IMR-90 (cell line): ENCODE results near the gene MLLT10. TPM values are rescaled to one million over a fixed set of nuclear protein-coding genes. Genes with fewer than 3 reads are reported as not detected.

Experiments
- ATAC-seq: fragments of 200-7000 bp; cut with Tn5 transposase; 2 replicates; pipeline ENCODE4 v1.9.1; 2020; ENCODE audit warnings: low read depth, mild to moderate bottlenecking, moderate library complexity
- BruUV-seq: library from RNA; stranded (reverse); fragments of 400-500 nt; replicated peaks from 2 replicates; lab custom pipeline; 2021; lab: Mats Ljungman, UMichigan
- CTCF ChIA-PET: fragments of 300-600 bp; formaldehyde crosslinking; extraction: SDS; loops from one replicate; lab custom pipeline; 2021; ENCODE audit warnings: antibody characterized with exemption; lab: Yijun Ruan, JAX
- POLR2A ChIA-PET: fragments of 300-600 bp; sonication (Branson Sonifier 250); formaldehyde crosslinking; loops from one replicate; lab custom pipeline; 2022; ENCODE audit warnings: antibody characterized with exemption; ENCODE audit not compliant: unreplicated experiment; lab: Charles Lee
- DNase-seq: peaks from one replicate; pipeline ENCODE4 v3.0.0; 2013
- H2AFZ ChIP-seq: replicated peaks from 2 replicates; pipeline ENCODE3; 2013; ENCODE audit warnings: low read length, mild to moderate bottlenecking; ENCODE audit not compliant: poor library complexity
- H2AK5ac ChIP-seq: 2 replicates; pipeline ENCODE4 v1.6.1; 2013; ENCODE audit warnings: low read depth, low read length, inconsistent platforms
- H2AK9ac ChIP-seq: replicated peaks from 2 replicates; pipeline ENCODE3; 2013; ENCODE audit warnings: mild to moderate bottlenecking, low read depth, low read length, moderate library complexity; ENCODE audit not compliant: poor library complexity
- H2BK120ac ChIP-seq: 2 replicates; pipeline ENCODE4 v1.6.1; 2013; ENCODE audit warnings: low read depth, low read length, inconsistent platforms
- H2BK15ac ChIP-seq: 3 replicates; pipeline ENCODE4 v1.6.1; 2013; ENCODE audit warnings: low read depth, low read length, inconsistent platforms
- H2BK20ac ChIP-seq: 2 replicates; pipeline ENCODE4 v1.6.1; 2013; ENCODE audit warnings: low read depth, mild to moderate bottlenecking, inconsistent platforms, low read length, moderate library complexity
- H2BK5ac ChIP-seq: 2 replicates; pipeline ENCODE4 v1.6.1; 2013; ENCODE audit warnings: mild to moderate bottlenecking, low read depth, low read length, inconsistent platforms; ENCODE audit not compliant: poor library complexity, severe bottlenecking
- H3K14ac ChIP-seq: replicated peaks from 2 replicates; pipeline ENCODE4 v1.6.1; 2013; ENCODE audit warnings: low read depth, low read length, inconsistent platforms
- H3K18ac ChIP-seq: 2 replicates; pipeline ENCODE4 v1.6.1; 2013; ENCODE audit warnings: low read depth, low read length, control low read depth
- H3K23ac ChIP-seq: 2 replicates; pipeline ENCODE4 v1.6.1; 2013; ENCODE audit warnings: low read depth, low read length, inconsistent platforms
- H3K27ac ChIP-seq: 2 replicates; pipeline ENCODE4 v1.5.1; 2013; ENCODE audit warnings: mild to moderate bottlenecking, control low read depth, low read length; ENCODE audit not compliant: insufficient read depth
- H3K27me3 ChIP-seq: 2 replicates; pipeline ENCODE4 v1.6.1; 2013; ENCODE audit warnings: low read length; ENCODE audit not compliant: control insufficient read depth, insufficient read depth
- H3K36me3 ChIP-seq: 2 replicates; pipeline ENCODE4 v1.6.1; 2013; ENCODE audit warnings: low read length, mixed read lengths; ENCODE audit not compliant: control insufficient read depth, insufficient read depth
- H3K4ac ChIP-seq: 2 replicates; pipeline ENCODE4 v1.6.1; 2013; ENCODE audit warnings: low read depth, low read length, inconsistent platforms
- H3K4me1 ChIP-seq: 2 replicates; pipeline ENCODE4 v1.6.1; 2013; ENCODE audit warnings: low read length, mixed read lengths; ENCODE audit not compliant: control insufficient read depth, insufficient read depth
- H3K4me2 ChIP-seq: 2 replicates; pipeline ENCODE4 v1.6.1; 2013; ENCODE audit warnings: low read depth, mild to moderate bottlenecking, control low read depth, low read length, moderate library complexity
- H3K4me3 ChIP-seq: 2 replicates; pipeline ENCODE4 v1.5.1; 2013; ENCODE audit warnings: low read depth, mild to moderate bottlenecking, control low read depth, low read length, moderate library complexity; ENCODE audit not compliant: insufficient read depth
- H3K56ac ChIP-seq: 2 replicates; pipeline ENCODE4 v1.6.1; 2013; ENCODE audit warnings: low read length, inconsistent platforms; ENCODE audit not compliant: insufficient read depth; ENCODE audit errors: extremely low read depth
- H3K79me1 ChIP-seq, 2 experiments: 2 replicates each; pipeline ENCODE4 v1.6.1; 2013; ENCODE audit warnings: low read length in 2 of 2, inconsistent platforms in 1 of 2, low read depth in 1 of 2
- H3K9ac ChIP-seq: 2 replicates; pipeline ENCODE4 v1.6.1; 2013; ENCODE audit warnings: low read depth, low read length, control low read depth
- H3K9me1 ChIP-seq: 2 replicates; pipeline ENCODE4 v1.6.1; 2013; ENCODE audit warnings: low read length, inconsistent platforms; ENCODE audit not compliant: insufficient read depth
- H3K9me3 ChIP-seq: 2 replicates; pipeline ENCODE4 v1.6.1; 2013; ENCODE audit warnings: low read length; ENCODE audit not compliant: control insufficient read depth, insufficient read depth
- H4K20me1 ChIP-seq: 2 replicates; pipeline ENCODE4 v1.6.1; 2013; ENCODE audit warnings: low read length, inconsistent platforms; ENCODE audit not compliant: insufficient read depth
- H4K5ac ChIP-seq: 2 replicates; pipeline ENCODE4 v1.6.1; 2013; ENCODE audit warnings: mild to moderate bottlenecking, low read depth, low read length, control low read depth
- H4K8ac ChIP-seq, 2 experiments: 2 replicates each; pipeline ENCODE4 v1.6.1; 2013; ENCODE audit warnings: low read depth in 2 of 2, low read length in 2 of 2, control low read depth in 1 of 2, inconsistent platforms in 1 of 2
- H4K91ac ChIP-seq: 2 replicates; pipeline ENCODE4 v1.6.1; 2013; ENCODE audit warnings: low read depth, low read length, inconsistent platforms; ENCODE audit not compliant: insufficient read depth
- BHLHE40 ChIP-seq: fragments of 150-350 bp; IDR thresholded peaks from 2 replicates; pipeline ENCODE4 v1.6.1; 2016; ENCODE audit warnings: mild to moderate bottlenecking, low read depth, low read length
- CEBPB ChIP-seq: IDR thresholded peaks from 2 replicates; pipeline ENCODE4 v1.6.1; 2012; ENCODE audit warnings: low read depth, low read length, improper control_type of control experiment
- CHD1 ChIP-seq: IDR thresholded peaks from 2 replicates; pipeline ENCODE4 v1.6.1; 2012; ENCODE audit warnings: low read depth, low read length, improper control_type of control experiment
- FOS ChIP-seq: fragments of 150-350 bp; IDR thresholded peaks from 2 replicates; pipeline ENCODE4 v1.6.1; 2016; ENCODE audit warnings: low read depth, low read length
- MAFK ChIP-seq: IDR thresholded peaks from 2 replicates; pipeline ENCODE4 v1.6.1; 2012; ENCODE audit warnings: low read depth, low read length, improper control_type of control experiment
- MAZ ChIP-seq: IDR thresholded peaks from 2 replicates; pipeline ENCODE4 v1.6.1; 2012; ENCODE audit warnings: low read depth, mild to moderate bottlenecking, low read length, improper control_type of control experiment, moderate library complexity, borderline replicate concordance
- MXI1 ChIP-seq: IDR thresholded peaks from 2 replicates; pipeline ENCODE4 v1.6.1; 2012; ENCODE audit warnings: low read depth, mild to moderate bottlenecking, low read length, moderate library complexity, borderline replicate concordance
- NFE2L2 ChIP-seq: fragments of 150-350 bp; IDR thresholded peaks from 2 replicates; pipeline ENCODE4 v1.6.1; 2016; ENCODE audit warnings: low read depth, mild to moderate bottlenecking, low read length
- POLR2A ChIP-seq: IDR thresholded peaks from 2 replicates; pipeline ENCODE4 v1.6.1; 2012; ENCODE audit warnings: mild to moderate bottlenecking, low read depth, low read length
- RAD21 ChIP-seq: IDR thresholded peaks from 2 replicates; pipeline ENCODE4 v1.6.1; 2012; ENCODE audit warnings: low read length, improper control_type of control experiment
- RCOR1 ChIP-seq: IDR thresholded peaks from 2 replicates; pipeline ENCODE4 v1.6.1; 2012; ENCODE audit warnings: mild to moderate bottlenecking, low read length, improper control_type of control experiment; ENCODE audit not compliant: insufficient replicate concordance
- RFX5 ChIP-seq: IDR thresholded peaks from 2 replicates; pipeline ENCODE4 v1.8.0; 2012; ENCODE audit warnings: low read depth, mild to moderate bottlenecking, low read length, moderate library complexity
- SMC3 ChIP-seq: fragments of 150-350 bp; IDR thresholded peaks from 2 replicates; pipeline ENCODE4 v1.6.1; 2016; ENCODE audit warnings: low read depth, mild to moderate bottlenecking, antibody characterized with exemption, low read length, moderate library complexity
- WGBS, 2 experiments: methylation state at CpG; one replicate each; pipeline versions ENCODE4 v1.1.5 to v1.1.7; 2013; ENCODE audit warnings: missing lambda C conversion rate in 2 of 2; ENCODE audit not compliant: insufficient read length in 1 of 2; ENCODE audit errors: extremely low coverage in 2 of 2; 5-methylcytosine and 5-hydroxymethylcytosine counted together
- dilution Hi-C: fragments of 300-500 bp; cut with HindIII; formaldehyde crosslinking; loops from one replicate; pipeline ENCODE4 v1.14.3; 2018; ENCODE audit warnings: low sequenced_read_pairs; ENCODE audit not compliant: unreplicated experiment
- in situ Hi-C: fragments of 300-500 bp; cut with MboI; formaldehyde crosslinking; loops from 3 replicates; pipeline ENCODE4 v1.14.3; 2019; ENCODE audit warnings: low sequenced_read_pairs, inconsistent platforms, mixed read lengths
- intact Hi-C: fragments of 100-400 bp; cut with micrococcal nuclease; formaldehyde crosslinking; loops from 2 replicates; pipeline ENCODE4 v1.10.0; 2022
- polyA plus RNA-seq, 3 experiments: library from polyadenylated mRNA; depleted of rRNA; stranded (reverse); fragments of >200 nt; gene quantifications; 2 replicates each; pipeline ENCODE4 v1.2.3, GENCODE V29; 2012; ENCODE audit warnings: low replicate concordance in 1 of 3
- total RNA-seq: library from RNA; depleted of rRNA; stranded (reverse); fragments of >200 nt; gene quantifications from 2 replicates; pipeline ENCODE4 v1.2.3, GENCODE V29; 2012
- TF ChIP-seq, protein P1 (sequence below): fragments of 150-350 bp; IDR thresholded peaks from 2 replicates; pipeline ENCODE4 v1.6.1; 2016; ENCODE audit warnings: low read depth, mild to moderate bottlenecking, low read length, moderate library complexity, borderline replicate concordance
- TF ChIP-seq, protein P2 (sequence below): fragments of 150-350 bp; IDR thresholded peaks from 2 replicates; pipeline ENCODE4 v1.6.1; 2017; ENCODE audit warnings: mild to moderate bottlenecking, antibody characterized with exemption, low read length, low read depth
- TF ChIP-seq, protein P3 (sequence below): conservative IDR thresholded peaks from 2 replicates; pipeline ENCODE4 v1.5.1; 2012; ENCODE audit warnings: mild to moderate bottlenecking, low read depth, low read length, improper control_type of control experiment

MLLT10 gene
- total and polyA plus RNA-seq, 2 of the 4 experiments (the other 2 are of a cell fraction), result 22.5 to 29.0 TPM

DNA sequence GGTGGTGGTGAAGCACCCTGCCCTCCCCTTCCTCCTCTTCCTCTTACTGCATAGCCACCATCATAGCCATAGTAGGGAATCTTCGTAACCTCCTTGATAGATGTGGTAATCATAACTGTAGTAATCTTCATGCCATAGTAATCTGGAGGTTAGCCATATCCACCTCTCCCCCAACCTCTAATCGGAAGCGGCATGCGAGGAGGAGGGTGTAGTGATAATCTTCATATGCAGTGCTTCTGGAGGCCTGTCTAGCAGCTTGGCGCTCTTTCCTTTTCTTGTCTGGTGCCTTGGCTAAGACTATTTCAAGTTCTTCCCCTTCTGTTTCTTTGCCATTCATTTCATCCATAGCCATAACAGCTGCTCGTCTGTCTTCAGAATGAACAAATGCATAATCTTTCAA lies 90.9 kb downstream of the MLLT10 start:
- Histone ChIP-seq H3K79me1 (peaks cover 29 to 52% of the 10 kb centered on the region in 2 experiments), H3K9me3 (no peaks in the 10 kb centered on the region), H3K18ac (no peak overlapping the region), H2AK5ac (no peak overlapping the region), H3K14ac (no peak overlapping the region), H3K36me3 (peaks cover 11% of the 10 kb centered on the region), H3K27ac (no peak overlapping the region), H2AK9ac (no peak overlapping the region), H3K23ac (no peak overlapping the region), H3K4me3 (no peak overlapping the region), H3K9me1 (no peaks in the 10 kb centered on the region), H2BK120ac (no peak overlapping the region), H2BK20ac (no peak overlapping the region), H3K9ac (no peak overlapping the region), H2AFZ (no peak overlapping the region), H4K20me1 (peaks cover 3% of the 10 kb centered on the region), H3K4me2 (no peak overlapping the region), H3K27me3 (no peaks in the 10 kb centered on the region), H3K4ac (no peak overlapping the region), H2BK15ac (no peak overlapping the region), H3K56ac (no peak overlapping the region), H4K91ac (no peak overlapping the region), H4K5ac (no peak overlapping the region), H3K4me1 (peaks cover 5% of the 10 kb centered on the region), H4K8ac (no peak overlapping the region), H2BK5ac (no peak overlapping the region)
- BruUV-seq, result no TSS peak
- intact Hi-C loops, result no loop called here
- TF ChIP-seq FOS (no peak), RAD21 (no peak), BHLHE40 (no peak), CHD1 (no peak), RCOR1 (no peak), RFX5 (no peak), MAFK (no peak), NFE2L2 (no peak), SMC3 (no peak), POLR2A (no peak), CEBPB (no peak), MXI1 (no peak), MAZ (no peak)
- TF ChIP-seq, protein P1, sequence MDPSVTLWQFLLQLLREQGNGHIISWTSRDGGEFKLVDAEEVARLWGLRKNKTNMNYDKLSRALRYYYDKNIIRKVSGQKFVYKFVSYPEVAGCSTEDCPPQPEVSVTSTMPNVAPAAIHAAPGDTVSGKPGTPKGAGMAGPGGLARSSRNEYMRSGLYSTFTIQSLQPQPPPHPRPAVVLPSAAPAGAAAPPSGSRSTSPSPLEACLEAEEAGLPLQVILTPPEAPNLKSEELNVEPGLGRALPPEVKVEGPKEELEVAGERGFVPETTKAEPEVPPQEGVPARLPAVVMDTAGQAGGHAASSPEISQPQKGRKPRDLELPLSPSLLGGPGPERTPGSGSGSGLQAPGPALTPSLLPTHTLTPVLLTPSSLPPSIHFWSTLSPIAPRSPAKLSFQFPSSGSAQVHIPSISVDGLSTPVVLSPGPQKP, result no peak
- TF ChIP-seq, protein P2, sequence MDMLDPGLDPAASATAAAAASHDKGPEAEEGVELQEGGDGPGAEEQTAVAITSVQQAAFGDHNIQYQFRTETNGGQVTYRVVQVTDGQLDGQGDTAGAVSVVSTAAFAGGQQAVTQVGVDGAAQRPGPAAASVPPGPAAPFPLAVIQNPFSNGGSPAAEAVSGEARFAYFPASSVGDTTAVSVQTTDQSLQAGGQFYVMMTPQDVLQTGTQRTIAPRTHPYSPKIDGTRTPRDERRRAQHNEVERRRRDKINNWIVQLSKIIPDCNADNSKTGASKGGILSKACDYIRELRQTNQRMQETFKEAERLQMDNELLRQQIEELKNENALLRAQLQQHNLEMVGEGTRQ, result no peak
- TF ChIP-seq, protein P3, sequence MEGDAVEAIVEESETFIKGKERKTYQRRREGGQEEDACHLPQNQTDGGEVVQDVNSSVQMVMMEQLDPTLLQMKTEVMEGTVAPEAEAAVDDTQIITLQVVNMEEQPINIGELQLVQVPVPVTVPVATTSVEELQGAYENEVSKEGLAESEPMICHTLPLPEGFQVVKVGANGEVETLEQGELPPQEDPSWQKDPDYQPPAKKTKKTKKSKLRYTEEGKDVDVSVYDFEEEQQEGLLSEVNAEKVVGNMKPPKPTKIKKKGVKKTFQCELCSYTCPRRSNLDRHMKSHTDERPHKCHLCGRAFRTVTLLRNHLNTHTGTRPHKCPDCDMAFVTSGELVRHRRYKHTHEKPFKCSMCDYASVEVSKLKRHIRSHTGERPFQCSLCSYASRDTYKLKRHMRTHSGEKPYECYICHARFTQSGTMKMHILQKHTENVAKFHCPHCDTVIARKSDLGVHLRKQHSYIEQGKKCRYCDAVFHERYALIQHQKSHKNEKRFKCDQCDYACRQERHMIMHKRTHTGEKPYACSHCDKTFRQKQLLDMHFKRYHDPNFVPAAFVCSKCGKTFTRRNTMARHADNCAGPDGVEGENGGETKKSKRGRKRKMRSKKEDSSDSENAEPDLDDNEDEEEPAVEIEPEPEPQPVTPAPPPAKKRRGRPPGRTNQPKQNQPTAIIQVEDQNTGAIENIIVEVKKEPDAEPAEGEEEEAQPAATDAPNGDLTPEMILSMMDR, result no peak
- dilution Hi-C loops, result no loop called here
- ATAC-seq (no peak), DNase-seq (no peak)
- in situ Hi-C loops, result no loop called here
- ChIA-PET CTCF (no interaction called here), POLR2A (no interaction called here)
- 94% methylated on average over 2 of the region's 6 CpGs; no CpG with 5 or more reads in 1 of the 2 experiments for WGBS, 2 experiments
